ENCODE results near the gene VAPA. TPM values are rescaled to one million over a fixed set of nuclear protein-coding genes. Genes with fewer than 3 reads are reported as not detected.
A peak's percentile ranks its signal among the peaks of the same experiment; 100 is the strongest.

VAPA gene
- total and polyA plus RNA-seq, 9 of the 15 experiments (the other 6 are each of a cell fraction or from before 2014, with no cell fraction given): 219 to 902 (median 526) TPM

GRCh38 chr18:9886005-9886348 is 27.8 kb upstream of the VAPA start (continued):
- 0 out of 2 replicates have a peak, but pooled peaks have one; percentile 29 for TF ChIP-seq MTA3 (IDR thresholded peaks at IDR 0.05; ENCODE audit: borderline replicate concordance)
- 0 out of 4 replicates have a peak, but pooled peaks of 1 of the 2 experiments have one; percentile 19 for TF ChIP-seq MAZ (CRISPR knock-in tag; conservative IDR thresholded peaks at IDR 0.05 in 1 of 2, IDR thresholded peaks at IDR 0.05 in 1 of 2)

- H3K36me3 ChIP-seq (ENCODE audit: control insufficient read depth, insufficient read depth, low read length): no peaks in the 10 kb centered on the region
- no peaks in the 10 kb centered on the region for H4K20me1 ChIP-seq (replicated peaks; ENCODE audit: control insufficient read depth, insufficient read depth, low read length)
- 86% methylated on average over 5 of the region's 5 CpGs for WGBS (ENCODE audit: insufficient coverage, low coverage, missing lambda C conversion rate)
- H2AFZ ChIP-seq (ENCODE audit: low read depth, low read length): no peak overlapping the region
- H3K4me1 ChIP-seq (replicated peaks in 1 of 2; ENCODE audit: control insufficient read depth in 2 of 2, insufficient read depth in 2 of 2, low read length in 2 of 2): peaks cover 33 to 51% of the 10 kb centered on the region in 2 experiments
- no peak overlapping the region for H3K4me2 ChIP-seq (ENCODE audit: insufficient read depth, low read length)
- ChIA-PET CTCF (ENCODE audit: low intra/inter-chr PET ratio) (no interaction called here), POLR2A (interaction anchor here (1.3 kb wide), 1 partner anchor 19 kb away, joined by 3 read pairs; no protein-coding TSS in a partner anchor)
- TF ChIP-seq, protein P1, sequence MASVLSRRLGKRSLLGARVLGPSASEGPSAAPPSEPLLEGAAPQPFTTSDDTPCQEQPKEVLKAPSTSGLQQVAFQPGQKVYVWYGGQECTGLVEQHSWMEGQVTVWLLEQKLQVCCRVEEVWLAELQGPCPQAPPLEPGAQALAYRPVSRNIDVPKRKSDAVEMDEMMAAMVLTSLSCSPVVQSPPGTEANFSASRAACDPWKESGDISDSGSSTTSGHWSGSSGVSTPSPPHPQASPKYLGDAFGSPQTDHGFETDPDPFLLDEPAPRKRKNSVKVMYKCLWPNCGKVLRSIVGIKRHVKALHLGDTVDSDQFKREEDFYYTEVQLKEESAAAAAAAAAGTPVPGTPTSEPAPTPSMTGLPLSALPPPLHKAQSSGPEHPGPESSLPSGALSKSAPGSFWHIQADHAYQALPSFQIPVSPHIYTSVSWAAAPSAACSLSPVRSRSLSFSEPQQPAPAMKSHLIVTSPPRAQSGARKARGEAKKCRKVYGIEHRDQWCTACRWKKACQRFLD (CRISPR knock-in tag; IDR thresholded peaks at IDR 0.05): peak; percentile 61; the same call in 1 of the 2 replicates
- TF ChIP-seq, protein P2, sequence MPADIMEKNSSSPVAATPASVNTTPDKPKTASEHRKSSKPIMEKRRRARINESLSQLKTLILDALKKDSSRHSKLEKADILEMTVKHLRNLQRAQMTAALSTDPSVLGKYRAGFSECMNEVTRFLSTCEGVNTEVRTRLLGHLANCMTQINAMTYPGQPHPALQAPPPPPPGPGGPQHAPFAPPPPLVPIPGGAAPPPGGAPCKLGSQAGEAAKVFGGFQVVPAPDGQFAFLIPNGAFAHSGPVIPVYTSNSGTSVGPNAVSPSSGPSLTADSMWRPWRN (IDR thresholded peaks at IDR 0.05; ENCODE audit: low read depth): no peak
- H3K9me1 ChIP-seq (ENCODE audit: control insufficient read depth, insufficient read depth, low read length): no peaks in the 10 kb centered on the region
- DNase-seq (ENCODE audit: extremely low read depth in 1 of 4, low spot score in 3 of 4) (no peak), FAIRE-seq (no peak), ATAC-seq (no peak)
- H3K79me2 ChIP-seq (ENCODE audit: control insufficient read depth, insufficient read depth, low read length): 0 out of 3 replicates have a peak, but pooled peaks cover 3% of the 10 kb centered on the region
- BruUV-seq (replicated peaks): no TSS peak
- H3K27me3 ChIP-seq (ENCODE audit: control insufficient read depth in 2 of 2, insufficient read depth in 2 of 2, low read length in 2 of 2): no peaks in the 10 kb centered on the region
- no peak overlapping the region for H3K4me3 ChIP-seq
- in situ Hi-C loops (cut with MboI): no loop called here
- H3K27ac ChIP-seq (ENCODE audit: extremely low read depth, low read depth, low read length): no peak overlapping the region
- intact Hi-C loops (cut with micrococcal nuclease): no loop called here
- no peak overlapping the region for H3K9ac ChIP-seq (ENCODE audit: insufficient read depth in 1 of 2, low read depth in 2 of 2, low read length in 2 of 2)
- no peaks in the 10 kb centered on the region for H3K9me3 ChIP-seq (replicated peaks; ENCODE audit: control insufficient read depth, insufficient read depth, low read depth, low read length)
Measured at GRCh38 chr18:9887992-9888391, 25.8 kb upstream of the VAPA start.
